SHP77 (cell line): ENCODE measurements around the gene LPO.

ENCODE experiments used
- DNase-seq, 2 experiments: peaks; one replicate each; lab custom pipeline; 2025; lab: John Stamatoyannopoulos, UW

Gene LPO

GRCh38 chr17:58229384-58229783, 9.0 kb upstream of the LPO start:
- no peak for DNase-seq

- no peak for DNase-seq
Observed at GRCh38 chr17:58229881-58230280, 8.5 kb upstream of the LPO start.

GRCh38 chr17:58231641-58232040, 6.7 kb upstream of the LPO start:
- no peak for DNase-seq

- DNase-seq: no peak
Observed at GRCh38 chr17:58232707-58233156, 5.7 kb upstream of the LPO start.

- no peak for DNase-seq
Observed at GRCh38 chr17:58233543-58233942, 4.8 kb upstream of the LPO start.

- no peak for DNase-seq
Observed at GRCh38 chr17:58234512-58234911, 3.9 kb upstream of the LPO start.

- no peak for DNase-seq
Observed at GRCh38 chr17:58235821-58236220, 2.6 kb upstream of the LPO start.

- no peak for DNase-seq
Observed at GRCh38 chr17:58236394-58236793, 2.0 kb upstream of the LPO start.

- DNase-seq: no peak
Observed at GRCh38 chr17:58239987-58240386, 1.6 kb downstream of the LPO start.

GRCh38 chr17:58242171-58242784, 3.9 kb downstream of the LPO start:
- DNase-seq: no peak

GRCh38 chr17:58244963-58245362, 6.6 kb downstream of the LPO start:
- DNase-seq: no peak

- no peak for DNase-seq
Observed at GRCh38 chr17:58245428-58246103, 7.2 kb downstream of the LPO start.

- DNase-seq: no peak
Observed at GRCh38 chr17:58246104-58246740, 7.8 kb downstream of the LPO start.

- DNase-seq: no peak
Observed at GRCh38 chr17:58246781-58247180, 8.4 kb downstream of the LPO start.

GRCh38 chr17:58247511-58248363, 9.4 kb downstream of the LPO start:
- DNase-seq: no peak

- no peak for DNase-seq
Observed at GRCh38 chr17:58248955-58249269, 10.5 kb downstream of the LPO start.

GRCh38 chr17:58249270-58250133, 11.1 kb downstream of the LPO start:
- DNase-seq: peak in 1 of 2 experiments; percentile 16

GRCh38 chr17:58250344-58251011, 12.1 kb downstream of the LPO start:
- no peak for DNase-seq

GRCh38 chr17:58252141-58252540, 13.8 kb downstream of the LPO start:
- DNase-seq: no peak

GRCh38 chr17:58253082-58253481, 14.7 kb downstream of the LPO start:
- no peak for DNase-seq

GRCh38 chr17:58254803-58255202, 16.4 kb downstream of the LPO start:
- no peak for DNase-seq
